H1 (cell line): ENCODE data around the gene SEPTIN2. TPM values are rescaled to one million over a fixed set of nuclear protein-coding genes. Genes with fewer than 3 reads are reported as not detected.
A peak's percentile ranks its signal among the peaks of the same experiment; 100 is the strongest.

Experiments
- CBX8 ChIP-seq: fragments of 300-800, 300-1000 bp; sonication (generic); IDR thresholded peaks from 2 replicates; pipeline ENCODE4 v1.7.1; 2016; ENCODE audit warnings: low read depth, low read length, borderline replicate concordance
- CTCF ChIP-seq, 3 experiments: IDR thresholded peaks; 1 replicate in 2 of 3; 2 replicates in 1 of 3; pipeline versions ENCODE4 v1.5.1 to v1.6.1; 2011; ENCODE audit warnings: low read length in 3 of 3, mild to moderate bottlenecking in 3 of 3, inconsistent platforms in 2 of 3, low read depth in 1 of 3, moderate library complexity in 1 of 3; ENCODE audit not compliant: insufficient read depth in 1 of 3; ENCODE audit errors: control extremely low read depth in 1 of 3
- FOSL1 ChIP-seq: IDR thresholded peaks from 2 replicates; pipeline ENCODE4 v1.6.1; 2011; ENCODE audit warnings: mild to moderate bottlenecking, low read depth, low read length, moderate library complexity; ENCODE audit not compliant: insufficient read depth
- GABPA ChIP-seq: IDR thresholded peaks from 2 replicates; pipeline ENCODE4 v1.6.1; 2011; ENCODE audit warnings: mild to moderate bottlenecking, low read length, moderate library complexity, borderline replicate concordance; ENCODE audit not compliant: insufficient read depth
- JUN ChIP-seq: IDR thresholded peaks from 2 replicates; pipeline ENCODE4 v1.6.1; 2011; ENCODE audit warnings: low read depth, mild to moderate bottlenecking, improper control_type of control experiment, low read length
- RFX5 ChIP-seq: IDR thresholded peaks from 2 replicates; pipeline ENCODE4 v1.6.1; 2011; ENCODE audit warnings: low read depth, low read length, improper control_type of control experiment, borderline replicate concordance
- SP2 ChIP-seq: IDR thresholded peaks from 2 replicates; pipeline ENCODE4 v1.6.1; 2012; ENCODE audit warnings: mild to moderate bottlenecking, low read length, inconsistent platforms
- TAF7 ChIP-seq: optimal IDR thresholded peaks from 2 replicates; pipeline ENCODE3; 2011; ENCODE audit warnings: low read depth, mild to moderate bottlenecking, inconsistent platforms, low read length, moderate library complexity, borderline replicate concordance
- TCF12 ChIP-seq: IDR thresholded peaks from 2 replicates; pipeline ENCODE4 v1.6.1; 2011; ENCODE audit warnings: low read depth, mild to moderate bottlenecking, low read length
- polyA plus RNA-seq, 7 experiments: library from polyadenylated mRNA; depleted of rRNA in 3 of 7; stranded (reverse) in 5 of 7; unstranded in 2 of 7; fragments of >200 nt in 5 of 7; fragments of 200-250 nt in 2 of 7; gene quantifications; 1 replicate in 5 of 7; 2 replicates in 1 of 7; 4 replicates in 1 of 7; pipeline versions ENCODE4 v1.2.1 to v1.2.3, GENCODE V29; 2011 to 2013; ENCODE audit warnings: missing spikeins in 2 of 7, mixed read lengths in 2 of 7
- total RNA-seq: library from RNA; stranded (reverse); fragmentation: NEBNext Ultra II Directional; extraction: Animal tissue kit (Norgen Biotek cat#: 25700); gene quantifications from 2 replicates; pipeline ENCODE4 v1.2.1, GENCODE V29; 2021

The SEPTIN2 gene
- total and polyA plus RNA-seq, 2 of the 8 experiments (the other 6 are each of a cell fraction or from before 2014, with no cell fraction given) = 392 to 650 TPM

- TF ChIP-seq CTCF (IDR thresholded peaks at IDR 0.05; ENCODE audit: control extremely low read depth in 1 of 3, insufficient read depth in 1 of 3, low read depth in 1 of 3, low read length in 3 of 3) (peak; percentile 23 to 72 (median 51); a peak in 3 of 4 replicates), RFX5 (no peak), JUN (no peak), GABPA (no peak; the same call in 1 of the 2 replicates), CBX8 (no peak), FOSL1 (no peak), TCF12 (no peak), TAF7 (peak; percentile 69), SP2 (peak; percentile 74; the same call in 1 of the 2 replicates)
Observed at GRCh38 chr2:241315093-241315878, 439 bp upstream of the SEPTIN2 start, which contains the start of gene HDLBP (continued).
